T-helper 9 cell (primary cell): ENCODE results near the gene SLC12A8.

Experiments
- DNase-seq: peaks from one replicate; pipeline ENCODE4 v3.0.0-alpha.2; 2020

Gene SLC12A8

DNA sequence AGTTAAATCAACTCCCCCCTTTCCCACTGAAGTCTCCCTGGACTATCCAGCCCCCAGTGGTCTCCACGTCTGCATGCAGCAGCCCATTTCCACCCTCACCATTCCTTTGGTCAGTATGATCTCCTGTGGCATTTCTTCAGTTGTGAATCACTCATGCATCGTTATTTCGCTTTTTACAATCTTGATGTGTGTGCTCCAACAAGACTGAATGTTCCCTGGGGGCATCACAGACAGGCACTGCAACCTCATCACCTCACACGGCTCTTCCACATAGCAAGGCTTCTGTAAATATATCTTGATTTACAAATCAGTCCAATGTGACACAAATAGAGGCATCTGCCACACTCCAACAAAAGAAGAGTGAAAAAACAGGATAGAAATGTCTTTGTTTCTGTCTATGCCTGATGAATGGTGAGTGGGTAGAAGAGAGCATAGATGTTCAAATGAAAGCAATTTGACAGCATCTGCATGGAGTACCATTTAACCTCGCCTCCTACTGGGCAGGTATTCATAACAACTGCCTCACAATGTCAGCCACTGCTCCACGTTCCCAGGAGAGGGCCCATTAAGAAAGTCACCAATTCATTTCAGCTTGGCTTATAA is 162.0 kb downstream of the SLC12A8 start:
- no peak for DNase-seq

DNA sequence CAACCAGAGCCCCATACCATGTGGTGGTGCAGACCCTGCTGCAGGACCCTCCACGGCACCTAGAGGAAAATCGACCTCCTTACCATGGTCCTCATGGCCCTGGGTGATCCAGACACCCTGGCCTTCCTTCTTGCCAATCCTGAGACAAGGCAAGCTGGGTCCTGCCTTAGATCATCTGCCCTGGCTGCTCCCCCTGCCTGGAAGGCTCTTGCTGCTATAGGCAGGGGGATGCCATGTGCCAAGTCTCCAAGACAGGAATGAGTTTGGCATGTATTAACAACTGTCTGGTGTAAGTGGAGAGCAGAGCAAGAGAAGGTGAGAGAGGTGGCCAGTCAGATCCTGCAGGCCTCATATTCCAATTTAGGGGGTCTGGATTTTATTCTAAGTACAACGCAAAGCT is 164.3 kb downstream of the SLC12A8 start:
- DNase-seq = no peak

DNA sequence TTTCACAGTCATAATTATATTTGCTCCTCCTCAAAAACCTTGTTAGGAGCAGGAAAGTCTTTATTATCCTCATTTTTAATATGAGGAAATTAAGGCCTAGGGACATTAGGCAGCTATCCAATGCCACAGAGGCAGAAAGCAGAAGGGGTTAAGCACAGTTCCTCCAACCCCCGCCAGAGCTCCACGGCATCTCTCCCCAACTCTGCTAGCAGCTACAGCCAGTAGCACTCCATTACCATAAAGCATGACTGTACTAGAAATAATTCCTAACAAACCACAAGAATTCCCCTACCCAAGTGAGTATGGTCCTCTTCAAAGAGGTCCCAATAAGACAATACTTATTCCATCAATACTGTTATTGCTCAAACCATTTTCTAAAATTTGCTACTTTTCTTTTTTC is 166.6 kb downstream of the SLC12A8 start:
- DNase-seq = no peak

DNA sequence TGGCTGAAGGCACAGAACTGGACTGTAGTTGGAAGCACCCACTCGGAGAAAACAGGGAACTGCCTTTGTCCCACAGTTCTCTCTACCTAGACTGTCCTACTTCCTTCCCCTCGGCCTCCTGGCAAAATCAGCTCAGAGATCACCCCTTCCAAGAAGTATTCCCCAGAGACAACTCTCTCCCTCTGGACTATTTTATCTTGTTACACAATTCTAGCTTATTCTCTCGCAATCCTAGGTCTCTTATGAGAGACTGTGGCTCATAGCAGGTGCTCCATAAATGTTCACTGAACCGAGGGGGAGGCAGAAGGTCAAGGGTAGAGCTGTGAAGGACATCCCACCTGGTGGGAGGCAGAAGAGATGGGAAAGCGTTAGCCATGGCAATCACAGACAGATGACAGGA is 167.4 kb downstream of the SLC12A8 start:
- no peak for DNase-seq

DNA sequence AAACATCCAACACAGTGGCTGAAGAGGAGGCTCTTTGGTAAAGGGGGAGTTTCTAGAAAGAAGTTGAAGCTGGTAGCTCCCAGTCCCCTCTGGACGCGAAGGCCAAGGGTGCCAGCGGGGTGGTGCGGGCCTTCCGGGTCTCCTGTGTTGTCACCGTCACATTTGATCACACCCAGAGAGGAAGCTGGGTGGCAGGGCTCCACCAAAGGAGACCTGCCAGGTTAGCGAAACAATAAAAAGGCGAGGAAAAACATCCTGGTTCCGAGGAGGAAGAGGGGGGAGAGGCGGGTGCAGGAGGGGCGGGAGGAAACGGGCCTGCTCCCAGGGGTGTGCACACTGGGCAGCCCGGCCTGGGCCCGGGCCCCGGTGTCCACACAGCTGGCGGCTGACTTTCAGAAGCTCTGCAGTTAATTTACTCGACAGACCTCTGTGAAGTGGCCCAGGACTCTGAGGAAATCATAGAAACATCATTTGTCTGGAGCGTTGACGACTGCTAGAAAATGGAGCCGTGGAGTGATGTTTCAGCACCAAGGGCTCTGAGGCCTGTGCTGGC is 168.9 kb downstream of the SLC12A8 start:
- no peak for DNase-seq

DNA sequence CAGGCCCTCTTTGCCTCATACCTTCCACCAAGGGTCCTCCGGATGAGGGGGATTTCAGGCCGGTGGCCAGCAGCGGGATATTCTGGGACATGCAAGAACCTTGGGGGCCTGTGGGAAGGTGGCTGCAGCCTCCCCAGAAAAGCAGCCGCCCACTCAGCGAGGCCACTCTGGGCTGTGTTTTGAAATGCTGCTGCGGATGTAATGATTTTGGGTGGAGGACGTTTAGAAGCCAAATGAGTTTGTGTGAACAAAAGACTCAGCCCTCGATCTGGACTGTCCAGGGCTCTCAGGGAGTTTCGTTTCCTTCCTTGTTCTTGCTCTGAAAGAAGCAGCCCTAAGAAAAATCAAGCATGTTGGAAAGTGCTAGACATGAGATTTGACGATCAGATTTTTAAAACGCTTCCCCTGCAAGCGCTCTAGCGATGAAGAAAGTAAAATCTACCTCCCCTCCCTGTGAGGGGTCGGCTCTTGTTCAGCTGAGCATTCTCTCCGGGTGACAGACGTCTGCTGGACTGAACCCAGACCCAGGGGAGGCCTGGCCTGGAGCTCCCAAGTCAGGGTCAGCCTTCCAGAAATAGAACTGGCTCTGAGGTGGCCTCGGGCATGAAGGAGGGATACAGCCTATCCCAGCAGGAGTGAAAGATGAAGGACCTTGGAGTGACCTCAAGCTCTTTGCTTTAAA is 169.7 kb downstream of the SLC12A8 start:
- no peak for DNase-seq

DNA sequence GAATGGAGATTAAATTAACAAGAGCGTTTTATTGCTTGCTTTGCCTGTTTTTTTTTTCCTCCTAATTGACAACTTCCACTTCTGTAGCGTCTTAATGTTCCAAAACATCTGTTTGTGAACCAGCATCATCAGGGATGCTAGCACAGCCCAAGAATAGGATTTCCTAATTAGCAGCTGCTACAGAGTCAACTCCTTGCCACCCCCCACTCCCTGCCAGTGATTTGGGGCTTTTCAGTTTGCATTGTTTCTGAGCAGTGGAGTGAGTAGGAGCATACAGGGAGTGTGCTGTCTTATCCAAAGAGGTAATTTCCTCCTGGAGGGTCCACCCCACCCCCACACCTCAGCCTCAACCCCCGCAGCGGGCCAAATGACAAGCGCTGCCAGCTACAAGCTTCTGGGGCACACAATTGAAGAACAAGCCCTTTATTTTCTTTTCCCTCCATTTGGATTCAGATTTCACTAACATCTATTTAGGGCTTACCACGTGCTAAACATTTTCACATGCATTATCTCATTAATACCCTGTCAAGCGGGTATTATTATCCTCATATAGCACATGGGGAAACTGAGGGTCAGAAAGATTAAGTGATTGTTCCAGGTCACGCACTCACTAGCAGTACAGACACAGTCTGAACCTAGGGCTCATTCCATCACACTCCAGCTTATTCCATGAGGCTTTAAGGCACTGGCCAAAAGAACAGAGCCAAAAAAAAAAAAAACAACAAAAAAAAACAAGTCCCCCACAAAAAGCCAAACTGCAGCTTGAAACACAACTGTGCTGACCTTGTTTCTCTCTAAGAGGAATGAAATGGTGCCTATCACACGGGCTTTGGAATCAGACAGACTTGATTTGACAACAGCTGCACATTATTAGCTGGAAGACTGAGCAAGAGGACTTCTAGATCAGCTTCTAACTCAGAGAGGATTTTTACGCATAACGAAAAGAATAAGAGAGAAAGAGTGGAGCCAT is 173.1 kb downstream of the SLC12A8 start:
- DNase-seq = no peak

DNA sequence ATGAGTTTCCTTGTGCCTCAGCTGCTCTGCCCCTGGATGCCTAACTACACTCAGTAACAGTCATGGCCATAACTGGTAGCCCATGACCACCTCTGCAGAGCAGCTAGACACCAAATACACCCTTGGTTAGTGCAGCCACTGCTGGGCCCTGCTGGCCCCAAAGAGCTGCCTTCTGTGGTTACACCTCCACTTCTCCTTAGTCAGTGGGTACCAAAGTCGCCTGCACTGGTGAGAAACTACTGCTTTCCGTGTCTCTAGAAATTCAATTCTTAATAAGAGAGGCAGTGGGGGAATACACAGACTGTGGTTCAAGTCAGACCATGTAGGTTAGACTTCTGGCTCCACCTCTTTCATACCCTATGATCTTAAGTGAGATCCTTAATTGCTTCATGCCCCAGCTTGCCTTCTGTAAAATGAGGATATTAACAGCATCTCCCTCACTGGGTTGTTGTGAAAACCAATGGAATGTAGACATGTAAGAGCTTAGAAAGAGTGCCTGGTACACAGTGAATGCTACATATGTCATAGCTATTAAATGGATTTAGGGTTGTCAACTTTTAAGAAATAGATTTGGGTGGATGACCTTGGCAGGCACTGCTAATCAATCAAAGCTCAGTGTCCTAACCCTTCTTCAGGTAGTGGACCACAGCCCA is 174.9 kb downstream of the SLC12A8 start:
- DNase-seq = no peak

DNA sequence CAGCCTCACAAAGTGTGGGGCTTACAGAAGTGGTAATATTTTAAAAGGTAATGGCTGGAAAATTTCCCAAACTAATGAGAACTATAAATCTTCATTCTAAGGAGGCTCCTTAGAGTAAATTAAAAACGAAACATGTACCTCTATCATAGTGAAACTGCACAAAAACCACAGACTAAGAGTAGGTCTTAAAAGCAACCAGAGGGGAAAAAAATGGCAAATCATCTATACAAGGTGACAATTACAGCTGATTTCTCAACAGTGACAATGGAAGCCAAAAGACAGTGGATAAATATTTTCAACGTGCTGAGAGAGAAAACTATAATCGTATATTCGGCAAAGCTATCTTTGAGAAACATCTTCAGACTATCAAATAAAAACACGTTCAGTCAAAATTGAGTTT is 177.3 kb downstream of the SLC12A8 start:
- no peak for DNase-seq

DNA sequence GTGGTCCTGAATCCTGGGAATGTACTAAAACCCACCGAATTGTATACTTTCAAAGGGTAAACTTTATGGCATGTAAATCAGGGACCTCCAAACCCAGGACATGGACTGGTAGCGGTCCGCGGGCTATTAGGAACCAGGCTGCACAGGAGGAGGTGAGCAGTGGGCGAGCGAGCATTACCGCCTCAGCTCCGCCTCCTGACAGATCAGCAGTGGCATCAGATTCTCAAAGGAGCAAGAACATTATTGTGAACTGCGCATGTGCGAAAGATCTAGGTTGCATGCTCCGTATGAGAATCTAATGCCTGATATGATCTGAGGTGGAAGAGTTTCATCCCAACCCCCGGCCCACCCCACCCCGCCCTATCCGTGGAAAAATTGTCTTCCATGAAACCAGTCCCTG is 178.9 kb downstream of the SLC12A8 start:
- DNase-seq = no peak

DNA sequence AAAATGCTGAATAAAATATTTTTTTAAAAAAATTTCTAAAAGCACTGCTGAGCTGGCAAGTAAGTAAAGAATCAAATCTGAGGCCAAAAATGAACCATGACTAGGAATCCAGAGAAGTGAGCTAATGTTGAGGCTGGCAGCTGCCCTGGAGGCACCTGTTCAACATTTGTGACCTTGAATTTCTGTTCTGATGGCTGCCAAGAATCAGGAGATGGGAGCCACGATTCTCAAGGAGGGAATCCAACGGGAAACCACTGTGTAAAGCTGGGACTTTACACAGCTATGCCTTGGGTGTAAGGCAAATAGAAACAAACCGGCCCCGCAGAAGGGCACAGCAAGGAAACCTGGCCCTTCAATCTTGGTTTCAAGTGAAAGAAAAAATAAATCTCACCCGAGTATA is 179.4 kb downstream of the SLC12A8 start:
- DNase-seq = no peak

DNA sequence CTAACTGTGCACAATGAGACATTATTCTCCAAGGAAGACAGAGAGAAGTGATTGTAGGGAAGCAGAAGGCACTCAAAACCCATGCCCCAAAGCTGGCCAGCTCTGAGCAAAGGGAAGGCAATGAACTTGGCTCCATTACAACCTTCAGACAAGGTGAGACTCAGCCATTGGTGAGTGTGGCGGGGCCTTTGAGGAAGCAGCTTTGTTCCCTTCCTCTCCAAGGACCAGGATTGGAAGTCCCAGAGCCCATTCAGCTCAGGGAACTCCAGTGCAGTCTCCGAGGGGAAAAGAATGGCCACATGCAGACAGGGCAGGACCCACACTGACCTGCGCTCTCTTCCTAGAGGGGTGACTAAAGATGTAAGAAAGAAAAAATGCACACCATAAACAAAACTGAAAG is 179.9 kb downstream of the SLC12A8 start:
- no peak for DNase-seq
